Hepatocyte (in vitro differentiated cells): ENCODE data around the gene ITGA1. TPM values are rescaled to one million over a fixed set of nuclear protein-coding genes. Genes with fewer than 3 reads are reported as not detected.
A peak's percentile ranks its signal among the peaks of the same experiment; 100 is the strongest.

Experiments used
- DNase-seq: peaks from one replicate; pipeline ENCODE4 v3.0.0-alpha.2; 2016; ENCODE audit warnings: low spot score
- H2AFZ ChIP-seq: fragments of 200-600 bp; sonication (generic); 2 replicates; pipeline ENCODE4 v1.6.0; 2016; ENCODE audit warnings: antibody characterized with exemption, mild to moderate bottlenecking
- H3K27ac ChIP-seq: fragments of 200-600 bp; sonication (generic); 2 replicates; pipeline ENCODE4 v1.5.1; 2016; ENCODE audit warnings: mild to moderate bottlenecking
- H3K27me3 ChIP-seq: fragments of 200-600 bp; sonication (generic); 2 replicates; pipeline ENCODE4 v1.6.1; 2016
- H3K36me3 ChIP-seq: fragments of 200-600 bp; sonication (generic); replicated peaks from 2 replicates; pipeline ENCODE4 v1.5.1; 2016; ENCODE audit warnings: low read depth; ENCODE audit not compliant: insufficient read depth
- H3K4me1 ChIP-seq: fragments of 200-600 bp; sonication (generic); 2 replicates; pipeline ENCODE4 v1.5.1; 2016; ENCODE audit warnings: mild to moderate bottlenecking, moderate library complexity; ENCODE audit not compliant: insufficient read depth
- H3K4me2 ChIP-seq: fragments of 200-600 bp; sonication (generic); 2 replicates; pipeline ENCODE4 v1.6.0; 2016
- H3K4me3 ChIP-seq: fragments of 200-600 bp; sonication (generic); 2 replicates; pipeline ENCODE4 v1.5.1; 2016; ENCODE audit warnings: mild to moderate bottlenecking
- H3K79me2 ChIP-seq: fragments of 200-600 bp; sonication (generic); 2 replicates; pipeline ENCODE4 v1.6.0; 2017; ENCODE audit warnings: mild to moderate bottlenecking
- H3K9me2 ChIP-seq: fragments of 200-600 bp; sonication (generic); replicated peaks from 2 replicates; pipeline ENCODE4 v1.6.0; 2017; ENCODE audit warnings: mild to moderate bottlenecking; ENCODE audit not compliant: insufficient read depth
- H3K9me3 ChIP-seq: fragments of 200-600 bp; sonication (generic); 2 replicates; pipeline ENCODE4 v1.5.1; 2016; ENCODE audit warnings: low read depth, mild to moderate bottlenecking
- H4K20me1 ChIP-seq: fragments of 200-600 bp; sonication (generic); 2 replicates; pipeline ENCODE4 v1.6.0; 2016; ENCODE audit warnings: mild to moderate bottlenecking; ENCODE audit not compliant: insufficient read depth, poor library complexity, severe bottlenecking
- CTCF ChIP-seq: fragments of 200-600 bp; sonication (generic); IDR thresholded peaks from 2 replicates; pipeline ENCODE4 v1.5.1; 2016; ENCODE audit warnings: antibody characterized with exemption, mild to moderate bottlenecking; ENCODE audit not compliant: poor library complexity
- EZH2 ChIP-seq: fragments of 200-600 bp; sonication (generic); IDR thresholded peaks from 2 replicates; pipeline ENCODE4 v1.6.1; 2016; ENCODE audit warnings: antibody characterized with exemption, mild to moderate bottlenecking, borderline replicate concordance
- EZH2phosphoT487 ChIP-seq: fragments of 200-600 bp; sonication (generic); IDR thresholded peaks from one replicate; pipeline ENCODE4 v1.6.1; 2018; ENCODE audit warnings: antibody characterized with exemption, mild to moderate bottlenecking, low read depth, moderate library complexity; ENCODE audit not compliant: unreplicated experiment, severe bottlenecking
- WGBS: methylation state at CpG from one replicate; pipeline ENCODE4 v1.1.6; 2016; ENCODE audit warnings: low lambda C conversion rate; ENCODE audit errors: missing lambda C conversion rate; 5-methylcytosine and 5-hydroxymethylcytosine counted together
- polyA plus RNA-seq: library from polyadenylated mRNA; unstranded; fragments of >200 nt; fragmentation: Nextera tagmentation; extraction: Ambion mirVana; gene quantifications from 2 replicates; pipeline ENCODE4 v1.2.1, GENCODE V29; 2016
- total RNA-seq: library from RNA; depleted of rRNA; stranded (reverse); fragments of >200 nt; gene quantifications from 2 replicates; pipeline ENCODE4 v1.2.3, GENCODE V29; 2014

ITGA1 gene
- total and polyA plus RNA-seq, 2 experiments from 2014 or later: 15.0 to 40.3 TPM

DNA sequence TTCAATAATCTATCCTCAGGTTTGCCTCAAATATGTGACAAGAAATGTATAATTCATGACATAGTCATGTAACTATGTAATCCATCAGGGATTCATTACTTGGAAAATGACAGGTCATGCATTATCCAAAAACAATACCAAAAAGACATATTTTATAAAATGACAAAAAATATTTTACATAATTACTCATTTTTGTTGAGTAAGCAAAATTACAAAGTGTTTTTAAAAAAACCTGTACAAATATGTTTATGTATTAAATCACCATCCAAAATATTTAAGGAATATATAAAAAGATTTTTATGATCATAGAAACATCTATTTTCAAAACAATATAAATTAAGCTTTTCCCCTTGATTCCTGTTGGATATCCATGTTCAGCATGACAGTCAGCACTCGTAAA, 164.8 kb downstream of the ITGA1 start:
- Histone ChIP-seq H3K79me2 (no peaks in the 10 kb centered on the region), H2AFZ (no peak overlapping the region), H3K9me2 (no peaks in the 10 kb centered on the region), H3K4me3 (no peak overlapping the region), H3K27ac (no peak overlapping the region), H3K36me3 (no peaks in the 10 kb centered on the region), H4K20me1 (no peaks in the 10 kb centered on the region), H3K4me1 (peaks cover 6% of the 10 kb centered on the region), H3K4me2 (no peak overlapping the region), H3K27me3 (no peaks in the 10 kb centered on the region), H3K9me3 (no peaks in the 10 kb centered on the region)
- no peak for DNase-seq
- 97% methylated on average over 1 of the region's 1 CpG for WGBS
- TF ChIP-seq EZH2phosphoT487 (no peak), CTCF (no peak), EZH2 (no peak)

DNA sequence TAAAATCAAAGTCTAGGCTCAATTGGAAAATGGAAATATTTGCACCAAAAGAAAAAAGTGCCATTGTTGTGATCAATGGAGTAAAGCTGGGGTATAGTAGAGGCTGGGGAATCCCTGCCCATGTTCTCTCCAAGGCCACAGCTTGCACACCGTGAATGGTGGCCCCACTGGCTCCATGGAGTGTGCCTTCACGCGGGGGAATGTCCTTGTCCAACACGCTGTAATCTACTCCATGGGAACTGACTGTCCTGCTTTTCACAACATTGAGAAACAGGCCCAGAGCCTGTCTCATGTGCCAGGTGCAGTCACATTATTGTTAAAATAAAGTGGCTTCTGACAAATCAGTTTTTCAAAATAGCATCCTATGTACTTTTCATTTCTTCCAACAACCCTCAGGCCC, 168.3 kb downstream of the ITGA1 start:
- Histone ChIP-seq H3K79me2 (no peaks in the 10 kb centered on the region), H3K27me3 (no peaks in the 10 kb centered on the region), H3K4me3 (no peak overlapping the region), H3K27ac (no peak overlapping the region), H3K9me2 (no peaks in the 10 kb centered on the region), H3K4me2 (no peak overlapping the region), H2AFZ (no peak overlapping the region), H4K20me1 (no peaks in the 10 kb centered on the region), H3K4me1 (peaks cover 6% of the 10 kb centered on the region), H3K9me3 (no peaks in the 10 kb centered on the region), H3K36me3 (no peaks in the 10 kb centered on the region)
- DNase-seq: no peak
- TF ChIP-seq CTCF (no peak), EZH2phosphoT487 (no peak), EZH2 (no peak)
- WGBS: 83% methylated on average over 4 of the region's 4 CpGs

DNA sequence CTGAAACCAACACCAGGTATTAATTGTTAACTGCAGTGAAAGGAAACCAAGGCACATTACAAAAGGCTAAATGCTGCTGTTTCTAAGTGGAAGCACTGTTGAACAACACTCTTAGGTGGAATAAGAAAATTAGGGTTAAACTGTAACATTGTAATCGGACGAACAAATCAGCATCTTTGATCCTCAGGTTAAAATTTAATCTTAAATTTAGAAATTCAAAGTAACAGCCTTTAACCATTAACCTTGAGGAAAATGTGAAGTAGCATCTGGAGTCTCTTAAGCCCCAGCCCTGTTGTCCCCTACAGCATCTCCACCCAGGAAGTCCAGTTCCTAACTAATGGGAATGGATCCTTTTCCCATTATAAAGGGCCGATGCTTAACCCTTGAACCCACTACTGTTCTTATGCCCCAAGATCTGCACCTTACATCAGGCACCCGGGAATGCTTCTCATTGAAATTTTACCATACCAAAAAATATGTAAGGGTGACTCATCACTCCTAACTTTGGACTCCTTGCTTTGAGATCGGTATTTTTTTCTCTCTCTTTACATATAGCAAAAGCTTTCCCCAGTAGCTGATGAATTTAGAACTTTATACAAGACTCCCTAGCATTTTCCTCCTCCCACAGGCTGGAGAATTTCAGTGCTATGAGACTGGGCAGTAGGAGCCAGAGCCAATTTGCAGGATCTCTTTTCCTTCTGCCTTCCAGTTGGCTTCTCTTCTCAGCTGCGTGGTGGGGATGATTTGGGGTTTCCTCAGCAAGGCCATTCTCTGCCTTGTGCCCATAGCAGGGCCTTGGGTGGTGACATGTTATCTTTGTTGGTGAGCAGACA, 169.4 kb downstream of the ITGA1 start:
- H3K4me1 ChIP-seq: peaks cover 6% of the 10 kb centered on the region
- no peaks in the 10 kb centered on the region for H3K9me2 ChIP-seq
- H4K20me1 ChIP-seq: no peaks in the 10 kb centered on the region
- H3K9me3 ChIP-seq: no peaks in the 10 kb centered on the region
- peak overlapping the region; percentile 36 for H3K4me2 ChIP-seq
- H3K79me2 ChIP-seq: no peaks in the 10 kb centered on the region
- H2AFZ ChIP-seq: no peak overlapping the region
- H3K27ac ChIP-seq: peak overlapping the region; percentile 5
- no peak for TF ChIP-seq CTCF
- TF ChIP-seq EZH2phosphoT487: no peak
- no peak for TF ChIP-seq EZH2
- no peaks in the 10 kb centered on the region for H3K36me3 ChIP-seq
- no peaks in the 10 kb centered on the region for H3K27me3 ChIP-seq
- no peak for DNase-seq
- H3K4me3 ChIP-seq: no peak overlapping the region
- 70% methylated on average over 6 of the region's 6 CpGs for WGBS
